Stomach (tissue), 9 donors: ENCODE data around the gene BCO1. TPM values are rescaled to one million over a fixed set of nuclear protein-coding genes. Genes with fewer than 3 reads are reported as not detected.

Experiments
- DNase-seq, 2 donors: peaks; one replicate each; pipeline versions ENCODE4 v3.0.0 to v3.0.0-alpha.2; 2013 to 2019
- H3K27ac ChIP-seq, 5 donors: fragments of 200-600 bp in 4 of 5; sonication (generic) in 4 of 5; one replicate each; pipeline ENCODE4 v1.5.1; 2013 to 2019; ENCODE audit warnings: mild to moderate bottlenecking in 1 of 5, moderate library complexity in 1 of 5
- H3K27me3 ChIP-seq, 3 donors: fragments of 200-600 bp; sonication (generic); one replicate each; pipeline ENCODE4 v1.5.1; 2017 to 2019; ENCODE audit warnings: mixed run types in 1 of 3
- H3K36me3 ChIP-seq, 4 donors: fragments of 200-600 bp; sonication (generic); 1 replicate in 3 of 4; 2 replicates in 1 of 4; pipeline ENCODE4 v1.5.1; 2016 to 2019
- H3K4me1 ChIP-seq, 4 donors: fragments of 200-600 bp; sonication (generic); one replicate each; pipeline ENCODE4 v1.5.1; 2016 to 2019
- H3K4me3 ChIP-seq, 4 donors: fragments of 200-600 bp; sonication (generic) in 3 of 4; one replicate each; pipeline ENCODE4 v1.5.1; 2016 to 2019; ENCODE audit warnings: mild to moderate bottlenecking in 1 of 4
- H3K9me3 ChIP-seq, 4 donors: fragments of 200-600 bp; sonication (generic); one replicate each; pipeline ENCODE4 v1.5.1; 2016 to 2019
- EP300 ChIP-seq: sonication (generic); formaldehyde crosslinking; IDR thresholded peaks from one replicate; pipeline ENCODE4 v1.6.1; 2017; ENCODE audit warnings: antibody characterized with exemption
- POLR2A ChIP-seq, 4 donors: fragments of 450-650 bp; IDR thresholded peaks; one replicate each; pipeline ENCODE4 v1.6.1; 2016; ENCODE audit warnings: antibody characterized with exemption in 4 of 4, control low read depth in 2 of 4, mild to moderate bottlenecking in 1 of 4, moderate library complexity in 1 of 4
- POLR2AphosphoS5 ChIP-seq, 3 donors: sonication (generic); formaldehyde crosslinking; IDR thresholded peaks; one replicate each; pipeline ENCODE4 v1.6.1; 2016; ENCODE audit warnings: antibody characterized with exemption in 3 of 3
- WGBS, 5 donors: extraction: QIAGEN DNeasy Blood & Tissue Kit in 3 of 5; methylation state at CpG; one replicate each; pipeline versions ENCODE4 v1.1.5 to v1.1.7; 2013 to 2018; 5-methylcytosine and 5-hydroxymethylcytosine counted together
- intact Hi-C: fragments of 100-400 bp; cut with DNase I; formaldehyde crosslinking; loops from one replicate; pipeline ENCODE4 v1.15.1; 2023; ENCODE audit warnings: low total_unique reads
- polyA plus RNA-seq, 3 donors: library from polyadenylated mRNA; stranded (reverse); fragments of 200-250 nt; gene quantifications; one replicate each; pipeline ENCODE4 v1.2.3, GENCODE V29; 2013
- total RNA-seq, 5 donors: library from RNA; depleted of rRNA; stranded (reverse); fragments of >200 nt; gene quantifications; one replicate each; pipeline versions ENCODE4 v1.1.0 to v1.2.3, GENCODE V29; 2014 to 2016
- TF ChIP-seq, protein P1 (sequence below), 7 experiments: fragments of 450-650 bp in 4 of 7; fragments of 200-600 bp in 3 of 7; sonication (generic) in 3 of 7; IDR thresholded peaks; one replicate each; pipeline ENCODE4 v1.5.1; 2016 to 2019; ENCODE audit warnings: antibody characterized with exemption in 7 of 7, control low read depth in 2 of 7, mild to moderate bottlenecking in 1 of 7
- donor health status: healthy with polysubstance abuse.
- donor health status: Bipolar disorder and iron deficiency.
- donor health status: healthy.

BCO1 gene
- total and polyA plus RNA-seq, 8 donors: 0.38 to 5.8 (median 2.1) TPM; not detected in 3

DNA sequence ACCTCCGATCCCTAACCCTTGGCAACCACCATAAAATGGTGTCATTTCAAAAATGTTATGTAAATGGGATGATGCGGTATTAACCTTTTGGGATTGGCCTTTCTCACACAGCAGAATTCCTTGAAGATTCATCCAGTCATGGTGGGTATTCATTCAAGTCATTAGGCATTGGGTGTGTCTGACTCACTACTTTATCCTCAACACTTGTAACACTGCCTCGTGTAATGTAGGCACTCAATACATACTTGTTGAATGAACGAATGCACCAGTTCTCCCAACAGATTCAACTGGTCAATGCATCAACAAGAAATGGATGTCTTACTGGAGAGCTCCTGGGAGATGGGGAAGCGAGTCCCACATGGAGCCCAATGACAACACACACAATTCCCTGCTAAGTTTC is 54.4 kb downstream of the BCO1 start:
- H3K4me1 ChIP-seq: peaks cover 0 to 9% (median 4%) of the 10 kb centered on the region in 4 donors
- TF ChIP-seq POLR2AphosphoS5 (IDR thresholded peaks at IDR 0.05) (no peak), POLR2A (IDR thresholded peaks at IDR 0.05) (no peak), EP300 (no peak)
- no peaks in the 10 kb centered on the region for H3K27me3 ChIP-seq
- 91 to 96% (median 92%) methylated on average over 5 of the region's 5 CpGs for WGBS, 5 donors
- no peak for DNase-seq
- H3K4me3 ChIP-seq: no peak overlapping the region
- no peak overlapping the region for H3K27ac ChIP-seq
- intact Hi-C loops: no loop called here
- no peaks in the 10 kb centered on the region for H3K9me3 ChIP-seq
- H3K36me3 ChIP-seq: no peaks in the 10 kb centered on the region

DNA sequence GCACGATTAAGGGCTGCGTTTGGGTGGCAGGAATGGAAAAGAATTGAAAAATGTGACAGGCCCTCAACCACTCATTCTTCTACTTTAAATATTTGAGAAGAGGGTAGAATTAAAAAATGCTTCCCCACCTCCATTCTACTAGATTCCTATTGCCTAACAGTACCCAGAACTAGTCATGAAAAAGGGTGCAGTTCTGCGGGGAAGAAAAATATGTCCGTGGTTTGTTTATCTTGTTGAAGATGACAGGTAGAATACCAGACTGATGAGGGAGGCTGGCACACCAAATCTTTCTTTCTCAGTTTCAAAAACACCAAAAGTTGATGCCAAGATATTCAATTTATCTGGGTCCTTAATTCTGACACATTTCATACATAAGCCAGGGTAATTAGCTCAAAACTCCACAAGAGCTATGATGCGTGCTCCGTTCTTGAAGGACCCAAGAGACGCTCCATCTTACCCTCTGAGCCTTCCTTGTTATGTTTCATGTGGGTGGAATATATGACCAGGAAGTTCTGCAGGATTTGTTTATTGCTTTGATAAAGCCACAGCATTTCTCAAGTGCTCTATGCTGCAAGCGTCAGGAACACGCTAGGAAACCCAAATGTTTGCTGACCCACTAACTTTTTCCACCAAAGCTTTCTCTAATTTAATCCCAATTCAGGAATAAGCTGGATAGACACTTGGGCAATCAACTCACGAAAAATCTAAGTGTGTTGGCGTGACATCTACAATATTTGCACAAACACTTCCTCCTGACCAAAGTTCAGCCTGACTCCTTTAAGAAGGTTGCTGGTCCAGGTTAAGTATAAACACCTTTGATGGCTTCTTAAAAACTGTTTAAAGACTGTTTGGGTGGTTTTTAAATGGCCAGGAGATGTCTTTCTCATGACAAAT is 55.7 kb downstream of the BCO1 start:
- peaks cover 0 to 9% (median 4%) of the 10 kb centered on the region in 4 donors for H3K4me1 ChIP-seq
- no peaks in the 10 kb centered on the region for H3K36me3 ChIP-seq
- peak in 1 of 2 donors; percentile 64 for DNase-seq
- TF ChIP-seq POLR2AphosphoS5 (IDR thresholded peaks at IDR 0.05) (peak in 1 of 3 donors; percentile 10), EP300 (no peak)
- H3K27me3 ChIP-seq: no peaks in the 10 kb centered on the region
- no peaks in the 10 kb centered on the region for H3K9me3 ChIP-seq
- H3K27ac ChIP-seq: peak overlapping the region in 4 of 5 donors; percentile 49 to 74 (median 64)
- 39 to 52% (median 44%) methylated on average over 11 of the region's 11 CpGs for WGBS, 5 donors
- no peak overlapping the region for H3K4me3 ChIP-seq
- intact Hi-C loops: no loop called here

DNA sequence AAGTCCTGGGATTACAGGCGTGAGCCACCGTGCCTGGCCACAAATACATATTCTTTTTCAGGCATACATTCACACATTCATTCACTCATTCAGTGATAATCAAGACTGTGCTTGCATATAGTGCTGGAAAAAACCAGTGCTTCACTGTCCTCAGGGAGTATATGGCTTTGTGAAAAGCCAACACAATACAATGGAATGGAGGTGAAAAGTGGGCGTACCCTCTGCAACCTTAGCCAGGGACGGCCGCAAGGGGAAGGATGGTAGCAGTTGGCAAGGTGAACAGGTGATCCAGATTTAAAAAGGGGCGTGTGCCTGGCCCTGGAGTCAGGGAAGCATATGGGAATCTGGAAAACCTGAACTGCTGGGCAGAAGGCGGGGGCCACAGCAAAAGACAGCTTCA is 58.1 kb downstream of the BCO1 start:
- TF ChIP-seq POLR2A (IDR thresholded peaks at IDR 0.05): no peak
- TF ChIP-seq, protein P1, sequence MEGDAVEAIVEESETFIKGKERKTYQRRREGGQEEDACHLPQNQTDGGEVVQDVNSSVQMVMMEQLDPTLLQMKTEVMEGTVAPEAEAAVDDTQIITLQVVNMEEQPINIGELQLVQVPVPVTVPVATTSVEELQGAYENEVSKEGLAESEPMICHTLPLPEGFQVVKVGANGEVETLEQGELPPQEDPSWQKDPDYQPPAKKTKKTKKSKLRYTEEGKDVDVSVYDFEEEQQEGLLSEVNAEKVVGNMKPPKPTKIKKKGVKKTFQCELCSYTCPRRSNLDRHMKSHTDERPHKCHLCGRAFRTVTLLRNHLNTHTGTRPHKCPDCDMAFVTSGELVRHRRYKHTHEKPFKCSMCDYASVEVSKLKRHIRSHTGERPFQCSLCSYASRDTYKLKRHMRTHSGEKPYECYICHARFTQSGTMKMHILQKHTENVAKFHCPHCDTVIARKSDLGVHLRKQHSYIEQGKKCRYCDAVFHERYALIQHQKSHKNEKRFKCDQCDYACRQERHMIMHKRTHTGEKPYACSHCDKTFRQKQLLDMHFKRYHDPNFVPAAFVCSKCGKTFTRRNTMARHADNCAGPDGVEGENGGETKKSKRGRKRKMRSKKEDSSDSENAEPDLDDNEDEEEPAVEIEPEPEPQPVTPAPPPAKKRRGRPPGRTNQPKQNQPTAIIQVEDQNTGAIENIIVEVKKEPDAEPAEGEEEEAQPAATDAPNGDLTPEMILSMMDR (IDR thresholded peaks at IDR 0.05): no peak
- TF ChIP-seq EP300: no peak
- DNase-seq: no peak
- H3K36me3 ChIP-seq: no peaks in the 10 kb centered on the region

DNA sequence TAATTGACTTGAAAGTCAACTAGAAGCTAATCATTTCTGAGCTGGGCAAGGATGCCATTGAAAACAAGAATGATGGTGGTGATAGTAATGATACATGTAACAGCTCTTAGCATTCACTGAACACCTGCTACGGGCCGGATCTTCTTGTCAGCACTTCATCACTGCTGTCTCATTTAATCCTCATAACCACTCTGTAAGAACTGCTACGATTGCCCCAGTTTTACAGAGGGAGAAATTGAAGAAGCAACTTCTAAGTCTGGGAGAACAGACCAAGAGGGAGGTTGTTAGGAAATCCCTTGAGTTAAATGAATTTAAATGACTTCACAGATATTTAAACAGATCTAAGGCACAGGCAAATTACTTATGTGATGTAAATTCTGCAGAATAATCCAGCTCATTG is 69.3 kb downstream of the BCO1 start:
- peaks cover 0 to 24% (median 7%) of the 10 kb centered on the region in 4 donors for H3K4me1 ChIP-seq
- H3K27ac ChIP-seq: no peak overlapping the region
- 80 to 90% (median 87%) methylated on average over 3 of the region's 3 CpGs for WGBS, 5 donors
- intact Hi-C loops: no loop called here
- no peaks in the 10 kb centered on the region for H3K9me3 ChIP-seq
- H3K27me3 ChIP-seq: no peaks in the 10 kb centered on the region
- no peak overlapping the region for H3K4me3 ChIP-seq
- TF ChIP-seq POLR2A (IDR thresholded peaks at IDR 0.05): no peak
- no peak for TF ChIP-seq EP300
- no peaks in the 10 kb centered on the region for H3K36me3 ChIP-seq
- DNase-seq: no peak

More for the DNA sequence above, 58.1 kb downstream of the BCO1 start:
- H3K27ac ChIP-seq: peak overlapping the region in 1 of 5 donors; percentile 56
- no peaks in the 10 kb centered on the region for H3K27me3 ChIP-seq
- no peak overlapping the region for H3K4me3 ChIP-seq
- peaks cover 0 to 9% (median 4%) of the 10 kb centered on the region in 4 donors for H3K4me1 ChIP-seq
- WGBS, 5 donors: 64 to 79% (median 71%) methylated on average over 7 of the region's 7 CpGs
- H3K9me3 ChIP-seq: no peaks in the 10 kb centered on the region
- intact Hi-C loops: no loop called here

DNA sequence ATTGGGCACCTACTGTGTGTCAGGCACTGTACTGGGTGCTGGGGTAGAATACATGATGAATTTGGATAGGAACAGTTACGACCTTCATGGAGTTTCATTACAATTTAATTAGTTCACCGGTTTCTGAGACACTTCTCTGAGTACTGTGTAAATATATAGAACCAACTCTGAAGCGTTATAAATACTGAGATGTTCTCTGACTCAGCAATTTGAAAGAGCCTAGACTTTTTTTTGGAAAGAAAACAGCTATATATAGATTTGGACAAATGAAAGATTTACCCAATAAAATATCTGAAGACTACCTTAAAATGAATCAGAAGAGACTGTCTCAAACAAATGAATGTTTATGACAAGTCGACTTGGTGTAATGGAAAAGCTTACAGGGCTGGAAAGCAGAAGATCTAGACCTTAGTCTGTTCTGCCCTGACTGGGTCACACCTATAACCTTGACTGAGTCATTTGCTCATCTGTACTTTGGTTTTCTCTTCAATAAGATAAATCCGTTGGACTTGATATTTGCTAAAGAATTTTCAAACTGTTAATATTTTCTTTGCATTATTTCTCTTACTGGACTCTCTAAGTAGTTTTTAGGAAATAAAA is 71.7 kb downstream of the BCO1 start:
- Histone ChIP-seq H3K4me1 (peaks cover 8 to 39% (median 23%) of the 10 kb centered on the region in 4 donors), H3K36me3 (no peaks in the 10 kb centered on the region), H3K27ac (no peak overlapping the region), H3K9me3 (no peaks in the 10 kb centered on the region), H3K4me3 (no peak overlapping the region), H3K27me3 (no peaks in the 10 kb centered on the region)
- no peak for TF ChIP-seq POLR2AphosphoS5 (IDR thresholded peaks at IDR 0.05)
- TF ChIP-seq, protein P1 (IDR thresholded peaks at IDR 0.05): no peak
- no peak for TF ChIP-seq EP300
- no peak for TF ChIP-seq POLR2A (IDR thresholded peaks at IDR 0.05)
- WGBS, 5 donors: 70 to 77% (median 73%) methylated on average over 5 of the region's 5 CpGs
- intact Hi-C loops: no loop called here
- no peak for DNase-seq
